ENCODE results near the gene SPATA31C2.
"Not testable (repeated sequence)": the region's sequence is repeated elsewhere in the genome, so short reads cannot be mapped to it uniquely, and the experiment has no call there.

Gene SPATA31C2

GRCh38 chr9:88123413-88123812, 14.9 kb downstream of the SPATA31C2 start:
- DNase-seq (ENCODE audit: low spot score), result not testable (repeated sequence)

- DNase-seq (ENCODE audit: low spot score), result not testable (repeated sequence)
These were observed 20.2 kb downstream of the SPATA31C2 start for GRCh38 chr9:88118121-88118520.

GRCh38 chr9:88114968-88115612, 23.2 kb downstream of the SPATA31C2 start:
- not testable (repeated sequence) for DNase-seq (ENCODE audit: low spot score)

GRCh38 chr9:88114283-88114967, 23.9 kb downstream of the SPATA31C2 start:
- not testable (repeated sequence) for DNase-seq (ENCODE audit: low spot score)

- not testable (repeated sequence) for DNase-seq (ENCODE audit: low spot score)
These were observed 24.8 kb downstream of the SPATA31C2 start for GRCh38 chr9:88113156-88114130.

GRCh38 chr9:88110026-88110425, 28.2 kb downstream of the SPATA31C2 start:
- DNase-seq (ENCODE audit: low spot score), result no peak

GRCh38 chr9:88108779-88109178, 29.5 kb downstream of the SPATA31C2 start:
- no peak for DNase-seq (ENCODE audit: low spot score)

GRCh38 chr9:88106492-88106891, 31.8 kb downstream of the SPATA31C2 start:
- DNase-seq (ENCODE audit: low spot score), result peak; percentile 16

GRCh38 chr9:88092797-88093331, 45.4 kb downstream of the SPATA31C2 start:
- peak; percentile 42 for DNase-seq (ENCODE audit: low spot score)

GRCh38 chr9:88090151-88090581, 48.1 kb downstream of the SPATA31C2 start:
- DNase-seq (ENCODE audit: low spot score), result no peak

GRCh38 chr9:88087906-88088305, 50.4 kb downstream of the SPATA31C2 start:
- no peak for DNase-seq (ENCODE audit: low spot score)

GRCh38 chr9:88085476-88085875, 52.8 kb downstream of the SPATA31C2 start:
- no peak for DNase-seq (ENCODE audit: low spot score)

GRCh38 chr9:88084357-88085183, 53.7 kb downstream of the SPATA31C2 start:
- no peak for DNase-seq (ENCODE audit: low spot score)

All from pons (tissue), 1 donor.